HG03280 (cell line): ENCODE data around the gene CCDC171.
A peak's percentile ranks its signal among the peaks of the same experiment; 100 is the strongest.
"Not testable (repeated sequence)": the region's sequence is repeated elsewhere in the genome, so short reads cannot be mapped to it uniquely, and the experiment has no call there.

Source experiments
- ATAC-seq: cut with Tn5 transposase; IDR thresholded peaks from one replicate; pipeline ENCODE4 v1.9.1; 2021; ENCODE audit warnings: mild to moderate bottlenecking, moderate library complexity; ENCODE audit not compliant: unreplicated experiment

CCDC171 gene

DNA sequence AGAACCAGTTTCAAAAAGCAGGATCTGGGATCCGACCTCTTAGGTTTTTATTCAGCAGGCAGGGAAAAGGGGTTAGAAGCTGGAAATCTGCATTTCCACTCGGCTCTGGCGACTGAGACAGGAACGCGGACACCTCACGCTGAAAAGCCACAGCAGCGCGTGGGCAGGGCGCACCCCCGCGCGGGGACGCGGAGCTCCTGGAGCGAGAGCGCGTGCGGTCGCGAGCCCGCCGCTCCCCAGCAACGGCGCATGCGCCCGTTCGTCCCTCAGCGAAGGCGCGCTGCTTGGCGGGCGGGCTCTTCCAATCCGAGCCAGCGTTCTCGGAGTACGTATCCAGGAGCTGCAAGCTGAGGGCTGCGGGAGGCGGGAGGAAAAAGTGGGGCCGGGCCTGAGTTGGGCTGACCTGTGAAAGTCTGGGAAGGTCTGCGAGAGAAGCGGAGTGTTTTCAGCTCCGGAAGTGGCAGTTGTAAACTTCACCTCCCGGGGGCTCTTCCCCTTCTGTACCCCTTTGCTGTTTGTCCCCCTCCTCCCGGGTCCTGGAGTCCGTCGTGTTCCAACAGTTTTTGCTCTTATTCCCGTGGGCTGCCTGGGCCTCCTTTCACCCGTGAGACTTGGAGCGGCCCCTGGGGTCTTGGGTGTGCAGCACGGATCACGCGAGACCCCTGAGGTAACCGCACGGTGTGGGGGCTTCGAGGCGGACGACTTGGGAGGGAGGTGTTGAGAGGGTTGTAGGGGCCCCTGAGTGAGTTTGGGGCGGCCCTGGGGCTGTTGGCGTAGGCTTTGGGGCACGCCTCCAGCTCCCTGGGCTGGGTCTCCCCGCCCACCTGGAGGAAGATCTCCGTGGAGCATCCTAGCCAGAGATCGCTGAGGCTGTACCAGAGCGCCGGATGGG is at the start of gene CCDC171:
CCDC171 (plus strand) TSS at position 408 of the 892 bp plus-strand sequence. CDS start 11,046 bp downstream, outside the sequence.
- ATAC-seq = peak; percentile 83

DNA sequence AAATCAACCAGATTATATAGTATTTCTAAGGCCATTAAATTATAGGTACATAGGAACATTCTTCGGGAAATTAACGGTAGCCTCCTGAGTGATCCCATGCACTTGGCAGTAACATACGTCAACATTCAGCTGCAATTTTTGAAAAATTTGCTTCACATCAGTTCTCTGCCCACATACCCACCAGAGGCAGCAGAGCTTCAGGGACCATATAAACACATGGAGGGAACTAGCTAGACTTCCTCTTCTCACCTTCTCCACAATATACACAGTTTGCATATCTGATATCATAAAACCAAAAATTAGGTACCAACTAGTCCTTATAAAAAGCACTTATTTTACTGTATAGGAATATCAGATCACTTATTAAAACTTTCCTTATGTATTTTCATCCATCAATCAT is 46.9 kb upstream of the CCDC171 start:
- ATAC-seq = no peak

DNA sequence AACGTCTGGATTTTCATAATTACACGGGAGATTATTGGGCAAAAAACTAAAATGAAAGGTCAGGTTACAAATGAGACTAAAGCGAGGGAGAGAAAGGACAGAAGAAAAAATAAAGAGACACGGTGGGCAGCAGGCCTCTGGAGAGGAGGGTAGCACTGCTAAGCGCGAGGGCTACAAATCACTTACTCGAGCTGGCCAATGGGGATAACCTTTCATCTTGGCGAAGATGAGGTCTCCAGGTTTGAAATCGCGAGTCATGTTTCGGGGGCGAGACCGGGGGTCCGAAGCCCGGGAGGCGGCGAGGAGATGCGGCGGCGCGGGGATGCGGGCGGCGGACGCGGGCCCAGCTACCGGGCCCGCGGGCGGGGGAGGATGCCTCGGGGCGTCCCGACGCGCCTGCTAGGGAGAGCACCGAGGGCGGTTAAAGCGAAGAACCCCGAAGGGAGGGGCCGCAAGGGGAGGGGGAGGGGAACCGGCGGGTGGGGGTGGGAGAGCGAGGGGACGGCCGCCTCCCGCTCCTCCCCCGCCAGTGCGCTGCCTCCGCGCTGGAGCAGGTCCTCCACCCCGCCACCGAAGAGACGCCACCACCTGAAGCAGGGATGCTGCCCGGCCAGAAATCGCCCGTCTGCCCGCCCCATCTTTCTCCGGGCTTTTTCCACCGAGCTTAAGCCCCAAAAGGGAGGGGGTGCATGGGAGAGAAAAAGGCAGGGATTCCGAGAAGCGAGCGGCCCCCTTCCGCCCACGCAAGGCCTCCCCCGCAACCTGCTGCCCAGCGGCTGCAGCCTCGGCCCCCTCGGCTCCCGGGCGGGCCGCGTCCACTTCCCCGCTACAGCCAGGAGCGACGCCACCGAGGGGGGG is 42.7 kb upstream of the CCDC171 start:
- ATAC-seq = peak; percentile 42

DNA sequence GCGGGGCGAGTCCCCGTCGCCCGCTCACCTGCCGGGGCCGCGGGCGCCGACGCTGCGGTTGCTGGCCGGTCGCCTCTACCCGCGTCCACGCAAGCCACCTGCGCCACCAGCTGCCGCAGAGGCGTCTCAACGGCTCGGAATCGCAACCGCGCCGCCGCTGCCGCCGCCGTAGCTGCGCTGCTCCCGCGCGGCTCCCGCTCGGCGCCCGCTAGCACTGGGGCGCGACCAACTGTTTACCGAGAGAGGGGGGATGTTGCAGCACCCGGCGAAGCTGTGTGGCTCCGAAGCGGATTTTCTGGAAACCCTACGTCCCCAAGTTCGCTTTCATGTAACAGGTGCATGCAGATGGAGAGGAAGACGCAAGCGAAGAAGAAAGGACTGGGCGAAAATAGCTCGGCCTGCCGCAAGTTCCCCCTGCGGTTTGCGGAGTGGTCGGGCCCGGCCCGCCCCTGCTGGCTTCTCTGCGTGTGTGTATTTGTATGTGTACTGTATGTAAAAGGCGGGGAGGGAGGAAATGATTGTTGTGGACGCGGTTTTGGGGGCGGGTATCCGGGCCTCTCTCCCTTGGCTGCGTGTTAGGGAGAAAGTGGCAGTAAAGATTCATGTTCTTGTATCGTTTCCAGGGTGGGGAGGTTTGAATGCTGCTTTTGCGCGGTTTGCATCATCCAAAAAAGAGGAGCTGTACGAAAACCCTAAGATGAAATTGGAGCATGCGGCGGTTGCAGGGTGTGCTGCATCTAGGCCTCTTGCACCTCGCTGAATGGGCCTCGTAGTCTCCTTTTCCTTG is 41.9 kb upstream of the CCDC171 start, which contains the start of gene PSIP1:
PSIP1 (minus strand) TSS at position 182 of the 787 bp plus-strand sequence. CDS start 782 bp downstream, outside the sequence.
- ATAC-seq = peak; percentile 79

DNA sequence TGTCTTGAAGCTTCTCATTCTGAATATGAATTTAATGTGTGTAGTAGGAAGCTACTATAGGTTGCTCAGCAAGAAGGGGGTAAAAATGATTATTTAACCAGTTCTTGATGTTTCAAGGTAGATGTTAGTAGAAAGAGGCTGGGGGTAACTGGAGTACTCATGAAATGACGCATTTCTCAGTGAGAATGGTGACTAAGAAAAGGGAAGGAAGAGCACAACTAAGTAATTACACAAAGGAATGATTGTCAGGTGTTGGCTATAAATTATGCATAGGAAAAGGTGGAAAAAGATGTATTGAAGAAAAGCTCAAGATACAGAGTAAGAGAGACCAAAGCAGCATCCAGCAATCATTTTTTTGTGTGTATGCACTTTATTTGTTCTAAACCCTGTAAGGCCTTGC is 40.6 kb upstream of the CCDC171 start:
- no peak for ATAC-seq

DNA sequence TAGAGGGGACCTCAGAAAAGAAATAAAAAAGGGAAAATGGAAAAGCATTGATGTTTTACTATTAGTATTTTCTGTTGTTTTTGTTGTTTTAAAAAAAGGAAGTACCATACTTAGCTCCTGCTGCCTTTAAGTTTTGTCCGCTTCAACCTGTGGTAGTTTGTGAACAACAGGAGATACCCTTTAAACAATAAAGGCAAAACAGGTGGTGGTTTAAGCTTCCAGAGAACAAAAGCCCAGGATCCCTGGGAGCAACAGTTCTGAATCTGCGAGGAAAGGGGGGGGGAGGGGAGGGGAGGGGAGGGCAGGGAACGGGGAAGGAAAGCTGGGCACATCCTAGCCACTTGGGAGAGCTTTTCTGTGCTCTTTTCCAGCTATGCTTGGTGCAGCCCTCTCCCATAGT is 40.0 kb upstream of the CCDC171 start:
- no peak for ATAC-seq

DNA sequence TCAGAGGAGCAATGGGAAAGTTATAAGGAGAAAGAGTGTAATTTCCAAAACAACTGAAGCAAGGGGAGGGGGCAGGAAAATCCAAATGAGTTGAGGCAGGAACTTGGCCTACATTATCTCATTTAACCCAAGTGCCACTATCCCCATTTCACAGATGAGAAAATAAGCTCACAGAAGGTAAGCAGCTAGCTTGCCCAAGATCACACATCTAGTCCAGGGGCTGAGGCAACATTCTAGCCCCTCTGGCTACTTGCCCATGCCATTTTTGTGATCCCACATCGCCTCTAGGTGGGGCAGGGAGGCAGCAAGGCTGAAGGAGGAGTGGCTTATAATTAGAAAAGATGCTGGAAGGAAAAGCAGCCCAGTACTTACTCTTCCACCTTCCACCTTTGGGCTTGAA is 39.5 kb upstream of the CCDC171 start:
- ATAC-seq = no peak

DNA sequence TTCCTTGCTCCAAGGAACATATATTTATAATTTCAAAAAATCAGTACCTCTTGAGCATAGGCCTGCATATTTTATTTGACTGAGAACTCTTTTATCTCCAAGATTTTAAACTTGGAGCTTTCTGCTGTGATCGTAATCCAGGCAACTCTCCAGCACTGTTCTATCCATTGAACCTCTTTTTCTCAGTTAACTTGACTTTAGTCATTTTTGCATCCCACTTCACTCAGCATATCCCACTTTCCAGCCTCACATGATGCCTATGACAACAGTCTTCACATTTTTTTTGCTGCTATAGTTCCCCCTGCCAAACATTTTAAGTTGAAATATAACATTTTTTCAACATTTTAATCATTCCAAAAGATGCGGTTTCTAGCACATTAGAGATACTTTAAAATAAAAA is 33.0 kb upstream of the CCDC171 start:
- no peak for ATAC-seq

DNA sequence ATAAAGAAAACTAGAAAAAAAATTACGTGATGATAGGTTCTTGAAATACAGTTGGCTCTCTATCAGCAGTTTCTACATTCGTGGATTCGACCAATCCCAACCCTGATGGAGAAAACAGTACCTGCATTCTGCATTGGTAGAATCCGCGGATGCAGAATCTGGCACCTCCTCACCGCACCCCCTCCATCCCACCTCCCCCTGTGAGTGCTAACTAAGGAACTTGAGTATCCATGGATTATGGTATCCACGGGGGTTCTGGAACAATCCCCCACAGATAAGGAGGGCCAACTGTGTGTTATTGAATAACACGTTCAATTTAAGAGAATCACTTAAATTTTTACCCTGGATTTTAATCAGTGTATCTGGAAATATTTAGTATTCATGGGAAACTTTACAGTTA is 31.6 kb upstream of the CCDC171 start:
- no peak for ATAC-seq

DNA sequence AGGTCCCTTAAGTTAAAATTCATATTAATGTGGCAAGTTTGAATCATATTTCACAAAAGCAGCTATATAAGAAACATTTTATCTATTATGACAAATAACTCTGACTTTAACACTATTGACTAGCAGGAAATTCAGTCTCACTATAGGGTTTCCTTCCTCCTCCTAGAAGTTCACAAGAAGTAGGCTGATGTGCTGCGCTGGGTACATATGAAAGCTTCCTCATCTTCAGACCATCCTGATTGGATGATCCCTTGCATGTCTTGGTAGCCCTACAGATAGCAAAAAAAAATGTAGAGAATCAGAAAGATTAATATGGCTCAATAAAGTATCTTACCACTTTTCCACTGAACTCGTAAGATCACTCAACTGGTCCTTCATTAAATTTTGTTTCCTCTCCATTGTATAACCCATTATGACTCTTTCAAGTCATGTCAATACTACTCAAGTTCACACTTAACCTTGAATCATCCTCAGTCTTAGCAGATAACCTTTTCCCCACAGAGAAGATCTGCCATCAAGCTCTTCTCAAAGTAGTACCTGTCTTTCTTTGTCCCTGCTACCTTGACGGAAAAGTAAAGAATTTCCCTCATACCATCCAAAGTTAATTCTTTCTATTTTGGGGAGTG is 30.6 kb upstream of the CCDC171 start:
- ATAC-seq = no peak

DNA sequence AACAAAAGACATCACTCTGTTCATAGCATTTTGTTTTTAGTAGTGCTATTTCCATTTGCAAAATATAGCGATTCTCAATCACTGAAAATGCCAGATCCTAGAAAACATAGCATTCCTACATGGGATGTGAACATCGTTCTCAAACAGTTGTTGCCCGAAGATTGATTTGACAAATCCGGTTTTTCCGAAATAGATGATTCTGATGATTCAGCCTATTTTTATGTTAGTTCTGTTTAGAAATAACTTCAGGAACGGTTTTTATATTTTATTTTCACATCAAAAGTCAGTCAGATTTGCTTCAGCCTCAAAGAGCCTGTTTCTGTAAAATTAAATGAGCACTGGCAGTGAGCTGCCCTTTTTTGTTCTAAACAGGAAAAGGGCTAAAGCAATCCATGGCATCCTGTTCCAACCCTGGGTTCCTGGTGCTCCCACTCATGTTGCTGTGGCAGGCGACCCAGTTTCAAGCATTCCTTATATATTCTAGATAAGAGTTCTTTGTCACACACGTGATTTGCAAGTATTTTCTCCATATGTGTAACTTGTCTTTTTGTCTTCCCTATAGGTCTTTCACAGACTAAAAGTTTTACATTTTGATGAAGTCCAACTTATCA is 27.9 kb upstream of the CCDC171 start:
- no peak for ATAC-seq

DNA sequence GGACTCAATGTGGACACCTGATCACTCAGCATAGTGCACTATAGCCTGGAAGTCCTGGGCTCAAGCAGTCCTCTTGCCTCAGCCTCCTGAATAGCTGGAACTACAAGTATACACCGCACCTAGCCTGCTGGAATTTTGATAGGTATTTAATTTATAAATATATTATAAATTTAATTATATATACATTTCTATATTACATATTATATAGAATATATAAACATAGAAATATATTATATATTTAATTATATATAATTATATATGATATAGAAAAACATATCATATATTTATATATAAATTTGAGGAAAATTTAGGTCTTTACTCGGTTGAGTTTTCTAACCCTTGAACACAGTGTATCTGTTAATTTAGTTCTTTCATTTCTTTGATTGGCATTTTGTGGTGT is 26.9 kb upstream of the CCDC171 start:
- no peak for ATAC-seq

DNA sequence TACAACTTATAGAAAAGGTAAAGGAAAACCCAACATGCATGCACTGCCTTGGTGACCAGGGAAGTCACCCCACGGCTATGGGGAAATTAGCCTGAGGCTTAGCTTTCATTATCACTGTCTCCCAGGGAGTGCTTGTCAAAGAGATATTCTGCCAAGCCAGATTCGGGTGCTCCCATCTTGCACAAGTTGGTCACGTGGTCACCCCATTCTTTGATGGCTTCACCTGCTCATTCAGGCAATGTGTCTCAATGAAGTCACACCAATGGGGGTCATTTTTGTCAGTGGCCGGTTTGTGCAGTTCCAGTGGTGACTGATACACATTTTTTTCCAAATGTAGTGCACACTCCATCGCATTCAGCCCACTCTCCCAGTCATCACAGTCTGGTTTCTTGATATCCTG is 25.8 kb upstream of the CCDC171 start:
- ATAC-seq = not testable (repeated sequence)

DNA sequence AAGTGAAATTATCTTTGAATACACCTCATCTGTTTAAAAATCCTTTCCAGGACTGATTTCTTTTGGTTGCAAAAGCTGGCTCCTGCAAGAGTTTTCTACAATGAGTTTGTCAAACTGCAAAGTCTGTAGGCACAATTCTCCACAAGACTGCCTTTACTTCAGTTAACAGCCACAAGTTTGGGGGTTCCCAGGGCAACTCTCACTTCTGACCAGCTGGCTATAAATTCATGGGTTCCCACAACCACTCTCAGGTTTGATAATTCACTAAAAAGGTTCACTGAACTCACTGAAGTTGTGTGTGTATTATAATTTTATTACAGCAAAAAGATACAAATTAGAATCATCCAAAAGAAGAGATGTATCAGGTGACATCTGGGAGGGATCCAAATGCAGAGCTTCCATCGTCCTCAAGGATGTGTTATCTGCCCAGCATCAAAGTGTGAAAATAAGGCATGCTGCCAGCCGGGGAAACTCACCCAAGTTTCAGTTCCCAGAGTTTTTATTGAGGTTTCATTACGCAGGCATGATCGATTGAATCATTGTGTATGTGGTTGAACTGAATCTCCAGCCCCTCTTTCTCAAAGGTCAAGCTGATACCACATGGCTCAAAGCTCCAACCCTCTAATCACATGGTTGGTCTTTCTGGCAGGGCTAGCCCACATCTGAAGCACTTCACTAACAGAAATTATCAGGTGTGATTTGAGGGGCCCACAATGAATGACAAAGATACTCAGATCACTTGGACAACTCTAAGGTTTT is 23.1 kb upstream of the CCDC171 start:
- peak; percentile 78 for ATAC-seq

DNA sequence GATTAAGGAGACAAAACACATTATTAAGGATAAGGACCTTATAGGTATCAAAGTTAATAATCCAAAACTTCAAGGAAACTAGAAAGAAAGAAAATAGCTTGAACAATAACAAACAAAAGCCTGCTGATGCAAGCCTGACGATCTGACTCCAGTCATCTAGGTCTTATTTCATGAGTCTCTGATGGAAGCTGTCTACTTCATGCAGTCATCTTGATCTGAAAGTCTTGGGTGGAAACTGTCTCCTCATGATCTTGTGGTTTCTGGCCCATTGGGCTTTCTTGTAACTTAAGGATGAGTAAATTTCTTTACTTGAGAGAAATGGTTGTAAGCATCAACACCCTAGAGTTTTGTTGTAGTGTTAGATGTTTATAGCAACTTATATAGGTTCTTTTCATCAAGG is 21.5 kb upstream of the CCDC171 start:
- no peak for ATAC-seq

DNA sequence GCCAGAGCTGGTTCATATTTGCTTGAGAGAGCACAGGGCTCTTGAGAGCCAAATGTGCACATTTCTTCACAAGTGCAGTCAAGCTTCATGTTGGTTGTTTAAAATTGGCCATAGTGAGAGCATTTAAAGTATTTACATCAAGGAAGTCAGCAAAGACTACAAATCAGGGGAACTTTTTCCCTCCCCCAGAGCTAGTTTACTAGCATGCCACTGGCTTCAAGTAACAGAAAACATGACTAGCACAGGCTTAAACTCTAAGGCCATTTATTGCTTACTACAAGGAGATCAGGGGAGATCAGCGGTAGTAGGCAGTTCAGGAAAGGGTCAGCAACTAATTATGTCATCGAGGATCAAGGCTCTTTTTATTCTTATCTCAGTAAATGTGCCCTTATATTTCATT is 11.0 kb upstream of the CCDC171 start:
- no peak for ATAC-seq

DNA sequence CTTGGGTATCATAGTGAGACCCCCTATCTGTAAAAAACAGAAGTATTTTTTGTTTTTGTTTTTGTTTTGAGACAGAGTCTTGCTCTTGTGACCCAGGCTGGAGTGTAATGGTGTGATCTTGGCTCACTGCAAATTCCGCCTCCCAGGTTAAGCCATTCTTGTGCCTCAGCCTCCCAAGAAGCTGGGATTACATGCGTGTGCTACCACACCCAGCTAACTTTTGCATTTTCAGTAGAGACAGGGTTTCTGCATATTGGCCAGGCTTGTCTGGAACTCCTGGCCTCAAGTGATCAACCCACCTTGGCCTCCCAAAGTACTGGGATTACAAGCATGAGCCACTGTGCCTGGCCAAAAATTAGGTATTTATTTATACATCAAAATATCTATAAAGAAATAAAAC is 10.2 kb upstream of the CCDC171 start:
- no peak for ATAC-seq

DNA sequence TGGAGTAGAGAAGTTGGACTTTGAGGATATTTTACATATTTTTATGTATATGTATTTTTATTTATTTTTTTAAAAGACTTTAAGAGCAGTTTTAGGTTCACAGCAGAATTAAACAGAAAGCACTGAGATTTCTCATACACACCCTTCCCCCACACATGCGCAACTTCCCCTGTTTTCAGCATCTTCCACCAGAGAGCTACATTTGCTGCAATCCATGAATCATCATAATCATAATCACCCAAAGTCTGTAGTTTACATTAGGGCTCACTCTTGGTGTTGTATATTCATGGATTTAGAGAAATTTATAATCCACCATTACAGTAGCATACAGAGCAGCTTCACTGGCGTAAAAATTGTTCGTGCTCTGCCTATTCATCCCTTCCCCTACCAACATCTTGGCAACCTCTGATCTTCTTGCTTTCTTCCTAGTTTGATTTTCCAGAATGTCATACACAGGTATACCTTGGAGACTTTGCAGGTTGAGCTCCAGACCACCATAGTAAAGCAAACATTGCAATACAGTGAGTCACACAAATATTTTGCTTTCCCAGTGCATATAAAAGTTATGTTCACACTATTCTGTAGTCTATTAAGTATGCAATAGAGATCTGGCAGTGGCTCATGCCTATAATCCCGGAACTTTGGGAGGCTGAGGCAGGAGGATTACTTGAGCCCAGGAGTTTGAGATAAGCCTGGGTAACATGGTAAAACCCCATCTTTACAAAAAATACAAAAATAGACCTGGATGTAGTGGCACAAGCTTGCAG is 9.6 kb upstream of the CCDC171 start:
- ATAC-seq = no peak

DNA sequence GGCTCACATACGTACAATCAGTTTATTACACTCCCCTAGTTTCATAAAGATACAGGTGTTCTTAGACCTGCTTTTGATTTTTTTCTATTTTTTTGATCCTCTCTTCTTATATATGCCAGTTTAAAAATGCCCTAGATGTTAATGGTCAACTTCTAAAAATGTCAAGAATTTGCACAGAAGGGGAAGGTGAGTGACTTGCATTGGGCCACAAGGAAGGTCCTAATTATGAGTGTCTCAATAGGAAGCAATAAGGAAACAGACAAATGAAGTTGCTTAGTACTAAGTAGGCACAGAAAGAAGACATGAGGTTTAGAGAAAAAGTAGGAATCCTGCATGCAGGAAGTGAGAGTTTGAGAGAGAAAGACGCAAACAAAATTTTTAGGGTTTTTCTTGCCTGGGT is 3.2 kb upstream of the CCDC171 start:
- ATAC-seq = no peak
